Loucy (cell line): Measurements from ENCODE around the gene SPEM1.

Experiments
- EZH2phosphoT487 ChIP-seq: fragments of 200-600 bp; IDR thresholded peaks from 2 replicates; pipeline ENCODE4 v1.6.1; 2018; ENCODE audit warnings: antibody characterized with exemption, mild to moderate bottlenecking, moderate library complexity, borderline replicate concordance
- TF ChIP-seq, protein P1 (sequence below): fragments of 200-600 bp; sonication (generic); conservative IDR thresholded peaks from 2 replicates; pipeline ENCODE4 v1.5.1; 2014; ENCODE audit warnings: mild to moderate bottlenecking, antibody characterized with exemption, low read length

DNA sequence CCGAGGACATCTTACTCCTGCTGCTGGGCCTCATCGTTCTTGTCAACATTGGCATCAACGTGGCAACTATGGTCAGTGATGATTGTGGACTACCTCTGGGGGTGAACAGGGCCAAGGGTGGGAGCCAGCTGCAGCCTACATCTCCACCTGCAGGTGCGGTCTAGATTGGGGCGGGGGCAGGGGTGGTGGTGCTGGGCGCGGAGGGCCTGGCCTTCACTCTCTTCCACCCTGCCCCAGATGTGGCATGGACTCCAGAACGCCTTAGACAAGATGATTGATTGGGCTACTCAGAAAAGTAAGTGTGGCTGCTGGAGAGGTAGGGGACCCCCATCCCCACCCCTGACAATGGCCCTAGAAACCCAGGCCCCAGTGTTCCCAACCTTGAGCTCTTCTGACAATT, 5.6 kb downstream of the SPEM1 start:
- TF ChIP-seq, protein P1, sequence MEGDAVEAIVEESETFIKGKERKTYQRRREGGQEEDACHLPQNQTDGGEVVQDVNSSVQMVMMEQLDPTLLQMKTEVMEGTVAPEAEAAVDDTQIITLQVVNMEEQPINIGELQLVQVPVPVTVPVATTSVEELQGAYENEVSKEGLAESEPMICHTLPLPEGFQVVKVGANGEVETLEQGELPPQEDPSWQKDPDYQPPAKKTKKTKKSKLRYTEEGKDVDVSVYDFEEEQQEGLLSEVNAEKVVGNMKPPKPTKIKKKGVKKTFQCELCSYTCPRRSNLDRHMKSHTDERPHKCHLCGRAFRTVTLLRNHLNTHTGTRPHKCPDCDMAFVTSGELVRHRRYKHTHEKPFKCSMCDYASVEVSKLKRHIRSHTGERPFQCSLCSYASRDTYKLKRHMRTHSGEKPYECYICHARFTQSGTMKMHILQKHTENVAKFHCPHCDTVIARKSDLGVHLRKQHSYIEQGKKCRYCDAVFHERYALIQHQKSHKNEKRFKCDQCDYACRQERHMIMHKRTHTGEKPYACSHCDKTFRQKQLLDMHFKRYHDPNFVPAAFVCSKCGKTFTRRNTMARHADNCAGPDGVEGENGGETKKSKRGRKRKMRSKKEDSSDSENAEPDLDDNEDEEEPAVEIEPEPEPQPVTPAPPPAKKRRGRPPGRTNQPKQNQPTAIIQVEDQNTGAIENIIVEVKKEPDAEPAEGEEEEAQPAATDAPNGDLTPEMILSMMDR: no peak
- TF ChIP-seq EZH2phosphoT487: no peak
